Urinary bladder (tissue), 4 donors: Measurements from ENCODE around the gene TECR. TPM values are rescaled to one million over a fixed set of nuclear protein-coding genes. Genes with fewer than 3 reads are reported as not detected.

ENCODE experiments used
- DNase-seq: peaks from one replicate; pipeline ENCODE4 v3.0.0-alpha.2; 2015; ENCODE audit errors: extremely low spot score
- H3K27ac ChIP-seq: one replicate; pipeline ENCODE4 v1.5.1; 2013; ENCODE audit warnings: low read depth, mild to moderate bottlenecking, moderate library complexity
- H3K36me3 ChIP-seq: one replicate; pipeline ENCODE4 v1.6.1; 2013; ENCODE audit warnings: mild to moderate bottlenecking, moderate library complexity; ENCODE audit not compliant: insufficient read depth
- H3K4me1 ChIP-seq: one replicate; pipeline ENCODE4 v1.6.1; 2013; ENCODE audit warnings: mild to moderate bottlenecking, moderate library complexity; ENCODE audit not compliant: insufficient read depth
- H3K4me3 ChIP-seq: one replicate; pipeline ENCODE4 v1.5.1; 2013; ENCODE audit warnings: low read depth, low read length
- WGBS: extraction: QIAGEN DNeasy Blood & Tissue Kit; methylation state at CpG from one replicate; pipeline ENCODE4 v1.1.7; 2013; 5-methylcytosine and 5-hydroxymethylcytosine counted together
- polyA plus RNA-seq: library from polyadenylated mRNA; stranded (reverse); fragments of 200-250 nt; gene quantifications from one replicate; pipeline ENCODE4 v1.2.3, GENCODE V29; 2013
- total RNA-seq: library from RNA; depleted of rRNA; stranded (reverse); fragments of >200 nt; gene quantifications from one replicate; pipeline ENCODE4 v1.2.3, GENCODE V29; 2014
- donor health status: healthy with polysubstance abuse.
- donor health status: healthy.

TECR gene
- total and polyA plus RNA-seq, 2 donors: 17.6 to 98.2 TPM

GRCh38 chr19:14516746-14517438 lies 12.5 kb upstream of the TECR start:
- Histone ChIP-seq H3K36me3 (no peaks in the 10 kb centered on the region), H3K4me1 (no peaks in the 10 kb centered on the region), H3K4me3 (peak overlapping the region; percentile 96), H3K27ac (peak overlapping the region; percentile 3)
- 21% methylated on average over 22 of the region's 22 CpGs for WGBS
- no peak for DNase-seq

- H3K4me1 ChIP-seq: no peaks in the 10 kb centered on the region
- under 1% methylated on average over 32 of the region's 32 CpGs for WGBS
- no peak for DNase-seq
Measured at GRCh38 chr19:14517446-14517839, 12.0 kb upstream of the TECR start.

GRCh38 chr19:14517840-14518505 lies 11.4 kb upstream of the TECR start, which contains the start of gene DNAJB1:
Gene DNAJB1 (minus strand): TSS chr19:14518397. CDS start chr19:14518349, 48 bp downstream.
- Histone ChIP-seq H3K4me1 (no peaks in the 10 kb centered on the region), H3K27ac (peak within 1 kb of the TSS; percentile 99), H3K4me3 (peak within 1 kb of the TSS; percentile 96), H3K36me3 (no peaks in the 10 kb centered on the region)
- DNase-seq: no peak
- WGBS: under 1% methylated on average over 82 of the region's 82 CpGs

More at GRCh38 chr19:14517446-14517839, 12.0 kb upstream of the TECR start:
- H3K4me3 ChIP-seq: peak overlapping the region; percentile 96
- H3K27ac ChIP-seq: peak overlapping the region; percentile 82
- H3K36me3 ChIP-seq: no peaks in the 10 kb centered on the region

GRCh38 chr19:14519245-14519859 lies 10.0 kb upstream of the TECR start:
- WGBS: 87% methylated on average over 22 of the region's 22 CpGs
- H3K27ac ChIP-seq: no peak overlapping the region
- H3K4me3 ChIP-seq: no peak overlapping the region
- no peak for DNase-seq
- H3K36me3 ChIP-seq: no peaks in the 10 kb centered on the region
- H3K4me1 ChIP-seq: no peaks in the 10 kb centered on the region

- no peak overlapping the region for H3K27ac ChIP-seq
- 56% methylated on average over 2 of the region's 2 CpGs for WGBS
- no peaks in the 10 kb centered on the region for H3K4me1 ChIP-seq
- no peak for DNase-seq
- no peak overlapping the region for H3K4me3 ChIP-seq
- no peaks in the 10 kb centered on the region for H3K36me3 ChIP-seq
Measured at GRCh38 chr19:14519860-14520407, 9.5 kb upstream of the TECR start.

- H3K36me3 ChIP-seq: no peaks in the 10 kb centered on the region
- WGBS: 94% methylated on average over 4 of the region's 4 CpGs
- no peaks in the 10 kb centered on the region for H3K4me1 ChIP-seq
- H3K27ac ChIP-seq: no peak overlapping the region
- no peak overlapping the region for H3K4me3 ChIP-seq
- no peak for DNase-seq
Measured at GRCh38 chr19:14520543-14520942, 8.9 kb upstream of the TECR start.

GRCh38 chr19:14525729-14526128 lies 3.7 kb upstream of the TECR start:
- H3K27ac ChIP-seq: no peak overlapping the region
- 68% methylated on average over 6 of the region's 6 CpGs for whole genome bisulfite sequencing
- H3K4me1 ChIP-seq: no peaks in the 10 kb centered on the region
- H3K36me3 ChIP-seq: no peaks in the 10 kb centered on the region
- no peak overlapping the region for H3K4me3 ChIP-seq
- peak; percentile 73 for DNase-seq

- no peaks in the 10 kb centered on the region for H3K36me3 ChIP-seq
- DNase-seq: no peak
- peak overlapping the region; percentile 82 for H3K27ac ChIP-seq
- WGBS: 74% methylated on average over 4 of the region's 4 CpGs
- H3K4me3 ChIP-seq: no peak overlapping the region
- no peaks in the 10 kb centered on the region for H3K4me1 ChIP-seq
Measured at GRCh38 chr19:14526423-14526822, 3.0 kb upstream of the TECR start.

GRCh38 chr19:14528419-14529253 lies 758 bp upstream of the TECR start:
- Histone ChIP-seq H3K36me3 (no peaks in the 10 kb centered on the region), H3K4me1 (no peaks in the 10 kb centered on the region), H3K4me3 (peak overlapping the region; percentile 50), H3K27ac (peak overlapping the region; percentile 53)
- DNase-seq: no peak
- WGBS: 38% methylated on average over 39 of the region's 39 CpGs

GRCh38 chr19:14530005-14530348 lies 583 bp downstream of the TECR start:
- no peaks in the 10 kb centered on the region for H3K4me1 ChIP-seq
- no peaks in the 10 kb centered on the region for H3K36me3 ChIP-seq
- WGBS: under 1% methylated on average over 18 of the region's 18 CpGs
- H3K27ac ChIP-seq: peak overlapping the region; percentile 65
- peak overlapping the region; percentile 60 for H3K4me3 ChIP-seq
- no peak for DNase-seq

- no peak for DNase-seq
- Histone ChIP-seq H3K36me3 (no peaks in the 10 kb centered on the region), H3K27ac (no peak overlapping the region), H3K4me1 (no peaks in the 10 kb centered on the region), H3K4me3 (no peak overlapping the region)
- WGBS: 66% methylated on average over 3 of the region's 3 CpGs
Measured at GRCh38 chr19:14530506-14530905, 1.1 kb downstream of the TECR start.

GRCh38 chr19:14533450-14533849 lies 4.1 kb downstream of the TECR start:
- no peak for DNase-seq
- Histone ChIP-seq H3K36me3 (no peaks in the 10 kb centered on the region), H3K4me1 (no peaks in the 10 kb centered on the region), H3K27ac (no peak overlapping the region), H3K4me3 (no peak overlapping the region)
- WGBS: 82% methylated on average over 5 of the region's 5 CpGs
